ENCODE results near the gene TTBK1.

Gene TTBK1

DNA sequence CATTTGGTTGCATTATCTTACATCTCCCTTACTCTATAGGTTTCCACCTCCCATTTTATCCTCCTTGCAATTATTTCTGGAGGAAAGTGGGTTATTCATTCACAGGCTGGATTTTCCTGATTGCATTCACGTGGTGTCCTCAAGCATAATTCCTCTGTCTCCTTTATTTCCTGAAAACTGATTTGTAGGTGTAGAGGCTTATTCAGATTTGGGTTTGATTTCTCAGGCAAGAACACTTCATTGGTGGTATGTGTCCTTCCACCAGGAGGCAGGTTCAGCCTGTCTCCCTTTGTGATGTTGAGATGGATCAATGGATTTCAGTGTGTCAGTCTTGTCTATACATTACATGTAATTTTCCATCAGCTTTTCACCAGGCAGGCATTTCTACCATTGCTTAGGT is 31.3 kb upstream of the TTBK1 start:
- DNase-seq (ENCODE audit: low read depth): no peak
- TF ChIP-seq, protein P1, sequence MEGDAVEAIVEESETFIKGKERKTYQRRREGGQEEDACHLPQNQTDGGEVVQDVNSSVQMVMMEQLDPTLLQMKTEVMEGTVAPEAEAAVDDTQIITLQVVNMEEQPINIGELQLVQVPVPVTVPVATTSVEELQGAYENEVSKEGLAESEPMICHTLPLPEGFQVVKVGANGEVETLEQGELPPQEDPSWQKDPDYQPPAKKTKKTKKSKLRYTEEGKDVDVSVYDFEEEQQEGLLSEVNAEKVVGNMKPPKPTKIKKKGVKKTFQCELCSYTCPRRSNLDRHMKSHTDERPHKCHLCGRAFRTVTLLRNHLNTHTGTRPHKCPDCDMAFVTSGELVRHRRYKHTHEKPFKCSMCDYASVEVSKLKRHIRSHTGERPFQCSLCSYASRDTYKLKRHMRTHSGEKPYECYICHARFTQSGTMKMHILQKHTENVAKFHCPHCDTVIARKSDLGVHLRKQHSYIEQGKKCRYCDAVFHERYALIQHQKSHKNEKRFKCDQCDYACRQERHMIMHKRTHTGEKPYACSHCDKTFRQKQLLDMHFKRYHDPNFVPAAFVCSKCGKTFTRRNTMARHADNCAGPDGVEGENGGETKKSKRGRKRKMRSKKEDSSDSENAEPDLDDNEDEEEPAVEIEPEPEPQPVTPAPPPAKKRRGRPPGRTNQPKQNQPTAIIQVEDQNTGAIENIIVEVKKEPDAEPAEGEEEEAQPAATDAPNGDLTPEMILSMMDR (IDR thresholded peaks at IDR 0.05; ENCODE audit: low read depth, low read length): no peak
- TF ChIP-seq MYC (IDR thresholded peaks at IDR 0.05; ENCODE audit: low read depth, low read length): no peak
- TF ChIP-seq, protein P2, sequence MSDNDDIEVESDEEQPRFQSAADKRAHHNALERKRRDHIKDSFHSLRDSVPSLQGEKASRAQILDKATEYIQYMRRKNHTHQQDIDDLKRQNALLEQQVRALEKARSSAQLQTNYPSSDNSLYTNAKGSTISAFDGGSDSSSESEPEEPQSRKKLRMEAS (IDR thresholded peaks at IDR 0.05; ENCODE audit: low read depth, low read length): no peak
- TF ChIP-seq POLR2A (IDR thresholded peaks at IDR 0.05; ENCODE audit: extremely low read depth, insufficient read length): no peak

DNA sequence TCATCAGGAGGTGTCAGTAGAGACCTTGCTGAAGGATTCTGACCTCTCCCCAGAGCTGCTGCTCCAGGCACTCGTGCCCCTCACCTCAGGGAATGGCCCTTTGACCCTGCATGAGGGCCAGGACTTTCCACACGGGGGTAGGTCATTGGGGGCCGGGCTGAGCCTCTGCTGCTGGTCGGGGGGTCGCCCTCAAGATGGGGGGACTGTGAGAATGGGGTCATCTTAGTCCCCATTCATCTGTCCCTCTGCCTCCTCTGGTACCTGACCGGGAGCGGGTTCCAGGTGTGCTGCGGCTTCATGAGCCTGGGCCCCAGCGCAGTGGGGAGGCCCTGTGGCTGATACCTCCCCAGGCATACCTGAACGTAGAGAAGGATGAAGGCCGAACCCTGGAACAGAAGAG is 29.9 kb upstream of the TTBK1 start:
- DNase-seq (ENCODE audit: low read depth): no peak

More for the DNA sequence above, 31.3 kb upstream of the TTBK1 start:
- H3K4me3 ChIP-seq (ENCODE audit: low read depth, low read length): no peak overlapping the region

GRCh38 chr6:43215066-43215465 is 28.2 kb upstream of the TTBK1 start:
- TF ChIP-seq, protein P1 (IDR thresholded peaks at IDR 0.05; ENCODE audit: low read depth, low read length): no peak
- TF ChIP-seq, protein P2 (IDR thresholded peaks at IDR 0.05; ENCODE audit: low read depth, low read length): no peak
- TF ChIP-seq MYC (IDR thresholded peaks at IDR 0.05; ENCODE audit: low read depth, low read length): no peak
- no peak for TF ChIP-seq POLR2A (IDR thresholded peaks at IDR 0.05; ENCODE audit: extremely low read depth, insufficient read length)
- H3K4me3 ChIP-seq (ENCODE audit: low read depth, low read length): no peak overlapping the region
- no peak for DNase-seq (ENCODE audit: low read depth)

More for the DNA sequence above, 29.9 kb upstream of the TTBK1 start:
- TF ChIP-seq MYC (IDR thresholded peaks at IDR 0.05; ENCODE audit: low read depth, low read length): no peak
- TF ChIP-seq, protein P2 (IDR thresholded peaks at IDR 0.05; ENCODE audit: low read depth, low read length): no peak
- TF ChIP-seq, protein P1 (IDR thresholded peaks at IDR 0.05; ENCODE audit: low read depth, low read length): no peak
- TF ChIP-seq POLR2A (IDR thresholded peaks at IDR 0.05; ENCODE audit: extremely low read depth, insufficient read length): no peak
- H3K4me3 ChIP-seq (ENCODE audit: low read depth, low read length): no peak overlapping the region

DNA sequence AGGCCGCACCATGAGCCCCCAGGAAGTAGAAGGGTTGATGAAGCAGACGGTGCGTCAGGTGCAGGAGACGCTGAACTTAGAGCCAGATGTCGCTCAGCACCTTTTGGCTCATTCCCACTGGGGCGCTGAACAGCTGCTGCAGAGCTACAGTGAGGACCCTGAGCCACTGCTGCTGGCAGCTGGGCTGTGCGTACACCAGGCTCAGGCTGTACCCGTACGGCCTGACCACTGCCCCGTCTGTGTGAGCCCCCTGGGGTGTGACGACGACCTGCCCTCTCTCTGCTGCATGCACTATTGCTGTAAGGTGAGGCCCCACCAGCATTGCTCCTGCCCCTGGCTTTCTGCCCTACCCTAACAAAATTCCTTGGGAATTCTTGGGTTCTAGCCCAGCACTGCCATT is 27.1 kb upstream of the TTBK1 start:
- H3K4me3 ChIP-seq (ENCODE audit: low read depth, low read length): no peak overlapping the region
- no peak for TF ChIP-seq MYC (IDR thresholded peaks at IDR 0.05; ENCODE audit: low read depth, low read length)
- TF ChIP-seq POLR2A (IDR thresholded peaks at IDR 0.05; ENCODE audit: extremely low read depth, insufficient read length): no peak
- TF ChIP-seq, protein P1 (IDR thresholded peaks at IDR 0.05; ENCODE audit: low read depth, low read length): no peak
- TF ChIP-seq, protein P2 (IDR thresholded peaks at IDR 0.05; ENCODE audit: low read depth, low read length): no peak
- no peak for DNase-seq (ENCODE audit: low read depth)

- H3K4me3 ChIP-seq (ENCODE audit: low read depth, low read length): no peak overlapping the region
- no peak for TF ChIP-seq MYC (IDR thresholded peaks at IDR 0.05; ENCODE audit: low read depth, low read length)
- TF ChIP-seq, protein P1 (IDR thresholded peaks at IDR 0.05; ENCODE audit: low read depth, low read length): no peak
- TF ChIP-seq, protein P2 (IDR thresholded peaks at IDR 0.05; ENCODE audit: low read depth, low read length): no peak
- no peak for TF ChIP-seq POLR2A (IDR thresholded peaks at IDR 0.05; ENCODE audit: extremely low read depth, insufficient read length)
- no peak for DNase-seq (ENCODE audit: low read depth)
Measured at GRCh38 chr6:43217351-43217750, 25.9 kb upstream of the TTBK1 start.
